Measurements from ENCODE around the gene DDX60.
"Not testable (repeated sequence)": the region's sequence is repeated elsewhere in the genome, so short reads cannot be mapped to it uniquely, and the experiment has no call there.

Gene DDX60

GRCh38 chr4:168285850-168286249 lies 32.7 kb downstream of the DDX60 start:
- DNase-seq: not testable (repeated sequence)

DNA sequence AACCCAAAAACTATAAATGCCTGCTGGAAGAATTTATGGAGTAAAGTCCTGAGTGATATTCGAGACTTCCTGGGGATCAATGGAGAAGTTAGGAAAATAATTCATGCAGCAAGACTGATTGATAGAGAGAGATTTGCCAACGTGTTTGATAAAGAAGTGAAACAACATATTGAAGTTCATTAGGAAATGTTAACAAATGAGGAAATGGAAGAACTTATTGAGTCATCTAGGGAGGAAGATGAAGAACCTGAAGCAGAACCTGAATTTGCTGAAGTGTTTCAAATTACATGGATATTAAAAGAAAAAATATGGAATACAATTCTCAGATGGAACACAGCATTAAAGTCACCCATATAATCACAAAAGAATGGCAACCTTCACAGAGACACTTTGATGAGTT lies 39.0 kb downstream of the DDX60 start:
- no peak for DNase-seq

- no peak for DNase-seq
Measured at GRCh38 chr4:168275836-168276235, 42.7 kb downstream of the DDX60 start.

DNA sequence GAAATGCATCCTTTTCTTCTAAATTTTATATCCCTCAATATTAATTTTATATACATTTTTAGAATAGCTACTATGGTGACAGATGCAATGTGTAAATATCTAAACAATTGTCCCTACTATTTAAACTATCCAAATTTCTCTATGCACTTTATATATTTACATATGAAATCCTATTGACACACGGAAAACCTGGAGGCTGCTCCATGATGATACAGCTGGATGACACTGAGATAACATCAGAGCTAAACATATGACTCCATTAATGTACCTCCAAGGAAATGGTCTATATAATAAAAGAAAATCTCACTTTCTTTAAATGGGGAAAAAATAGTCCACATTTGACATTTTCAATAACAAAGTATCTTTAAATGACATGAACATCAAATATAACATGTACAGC lies 43.7 kb downstream of the DDX60 start:
- no peak for DNase-seq

GRCh38 chr4:168273838-168274237 lies 44.7 kb downstream of the DDX60 start:
- DNase-seq: no peak

DNA sequence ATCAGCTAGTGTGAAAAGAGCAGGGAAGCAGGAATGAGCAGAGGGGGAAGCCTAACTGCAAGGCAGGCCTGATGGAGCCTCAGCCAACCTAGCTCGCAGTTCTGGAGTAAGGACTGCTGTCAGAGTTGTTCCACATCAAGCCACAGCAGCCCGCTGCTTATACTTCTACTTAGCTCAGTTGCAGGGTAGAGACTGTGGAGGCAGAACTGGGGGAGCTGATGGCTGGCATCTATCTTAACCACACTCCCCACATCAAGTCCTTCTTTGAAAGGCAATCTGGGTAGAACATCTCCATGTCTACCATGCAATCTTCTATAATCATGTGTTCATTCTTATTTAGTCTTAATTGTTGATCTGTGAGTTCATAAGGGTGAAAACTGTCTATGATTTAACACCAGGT lies 46.1 kb downstream of the DDX60 start:
- DNase-seq: no peak

GRCh38 chr4:168269896-168270295 lies 48.7 kb downstream of the DDX60 start:
- DNase-seq: no peak

GRCh38 chr4:168265327-168265726 lies 53.2 kb downstream of the DDX60 start:
- DNase-seq: no peak

DNA sequence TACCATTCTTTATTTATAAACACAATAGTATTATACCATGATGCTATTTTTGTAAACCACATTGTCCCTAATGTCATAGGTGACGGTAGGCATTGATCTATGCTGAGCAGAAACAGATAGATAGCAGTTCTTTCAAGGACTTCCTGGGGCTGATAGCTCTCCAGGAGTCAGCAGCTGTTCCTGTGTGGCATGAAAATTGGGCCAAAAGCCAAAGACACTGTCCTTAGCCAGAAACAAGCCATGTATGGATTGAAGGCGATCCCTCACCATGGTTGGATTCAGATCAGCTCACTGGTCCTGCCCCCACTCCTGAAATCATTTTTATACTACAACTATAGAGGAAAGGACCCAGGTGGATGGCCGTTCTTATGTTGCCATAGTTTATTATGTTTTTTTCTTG lies 53.6 kb downstream of the DDX60 start:
- DNase-seq: no peak

DNA sequence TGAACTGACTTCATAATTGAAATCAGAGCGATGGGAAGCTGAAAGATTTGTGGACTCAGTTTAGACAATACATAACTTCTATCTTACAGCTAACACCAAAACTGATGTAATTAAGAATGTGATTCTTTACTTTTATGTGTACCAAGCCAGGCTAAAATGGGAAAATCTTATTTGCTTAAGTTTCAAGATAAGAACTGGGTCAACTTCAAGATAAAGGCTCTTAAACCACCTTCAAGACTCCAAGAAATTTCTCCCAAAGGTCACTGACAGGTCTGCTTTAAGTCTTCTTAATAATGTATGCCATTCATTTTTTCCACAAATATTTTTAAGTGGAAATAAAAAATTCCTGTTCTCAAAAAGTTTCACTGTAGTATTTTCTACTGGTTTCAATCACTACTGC lies 55.5 kb downstream of the DDX60 start:
- DNase-seq: no peak

DNA sequence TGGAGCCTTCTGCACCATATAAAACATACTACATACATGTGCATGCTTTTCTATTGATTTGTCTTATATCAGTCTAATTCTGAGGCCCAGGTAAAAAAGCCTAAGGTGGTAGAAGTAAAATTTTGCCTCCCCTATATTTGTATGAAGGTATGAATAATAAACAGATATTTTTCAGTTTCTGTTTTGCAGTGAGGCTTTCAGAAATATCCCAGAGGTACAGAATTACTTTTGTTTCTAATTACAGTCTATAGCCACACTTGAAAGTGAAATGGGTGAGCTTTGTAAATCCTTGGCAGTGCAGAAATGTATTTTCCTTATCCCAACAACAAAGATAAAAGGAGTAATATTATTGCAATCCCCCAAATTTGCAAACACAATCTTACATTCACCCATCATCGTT lies 59.5 kb downstream of the DDX60 start:
- DNase-seq: no peak

GRCh38 chr4:168257768-168258167 lies 60.8 kb downstream of the DDX60 start:
- no peak for DNase-seq

- no peak for DNase-seq
Measured at GRCh38 chr4:168248176-168248710, 70.3 kb downstream of the DDX60 start.

DNA sequence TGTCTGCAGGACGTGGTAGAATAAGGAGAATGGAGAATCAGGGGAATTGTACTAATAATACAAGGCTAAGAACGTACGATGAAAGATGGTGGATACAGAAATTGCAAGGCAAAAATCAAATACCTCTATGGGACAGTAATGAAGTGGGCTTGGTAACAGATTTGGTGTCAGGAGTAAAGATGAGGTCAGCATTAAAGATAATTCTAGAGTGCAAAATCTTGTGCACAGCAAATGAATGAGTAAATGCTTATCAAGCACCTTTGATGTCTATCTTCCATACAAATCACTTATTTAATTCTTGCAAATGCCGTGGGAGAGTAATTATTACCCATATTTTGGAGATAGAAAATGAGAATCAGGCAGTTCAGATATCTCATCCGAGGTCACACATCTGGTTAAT lies 70.9 kb downstream of the DDX60 start:
- no peak for DNase-seq

DNA sequence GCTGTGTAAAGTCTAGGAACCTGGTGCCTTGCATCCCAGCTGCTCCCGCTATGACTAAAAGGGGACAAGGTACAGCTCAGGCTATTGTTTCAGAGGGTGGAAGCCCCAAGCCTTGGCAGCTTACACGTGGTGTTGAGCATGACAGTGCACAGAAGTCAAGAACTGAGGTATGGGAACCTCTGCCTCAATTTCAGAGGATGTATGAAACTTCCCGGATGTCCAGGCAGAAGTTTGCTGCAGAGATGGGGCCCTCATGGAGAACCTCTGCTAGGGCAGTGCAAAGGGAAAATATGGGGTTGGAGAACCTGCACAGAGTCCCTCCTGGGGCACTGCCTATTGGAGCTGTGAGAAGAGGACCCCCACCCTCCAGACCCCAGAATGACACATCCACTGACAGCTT lies 76.6 kb downstream of the DDX60 start:
- DNase-seq: no peak

DNA sequence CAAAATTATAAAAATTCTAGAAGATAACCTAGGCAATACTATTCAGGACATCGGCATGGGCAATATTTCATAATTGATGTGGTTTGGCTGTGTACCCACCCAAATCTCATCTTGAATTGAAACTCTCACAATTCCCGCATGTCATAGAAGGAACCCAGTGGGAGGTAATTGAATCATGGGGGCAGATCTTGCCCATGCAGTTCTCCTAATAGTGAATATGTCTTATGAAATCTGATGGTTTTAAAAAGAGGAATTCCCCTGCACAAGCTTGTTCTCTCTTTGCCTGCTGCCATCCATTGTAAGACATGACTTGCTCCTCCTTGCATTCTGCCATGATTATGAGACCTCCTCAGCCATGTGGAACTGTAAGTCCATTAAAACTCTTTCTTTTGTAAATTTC lies 77.7 kb downstream of the DDX60 start:
- DNase-seq: no peak

DNA sequence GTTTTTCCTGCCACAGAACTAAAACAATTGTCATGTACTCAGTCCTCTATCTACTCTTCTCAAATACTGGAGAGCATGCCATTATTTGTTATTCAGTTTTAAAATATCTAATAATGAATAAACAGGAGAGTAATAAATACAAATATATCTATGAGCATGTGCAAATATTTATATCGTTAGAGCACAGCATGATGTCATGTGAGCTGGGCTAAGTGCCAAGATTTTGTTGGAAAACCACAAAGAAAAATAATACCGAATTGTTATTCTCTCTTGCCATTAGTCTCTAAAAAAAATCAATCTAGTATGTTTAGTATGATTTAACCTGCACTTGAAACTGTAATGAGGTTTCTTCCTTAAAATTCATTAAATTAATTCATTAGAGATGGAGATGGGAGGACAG lies 97.3 kb downstream of the DDX60 start:
- DNase-seq: no peak

- DNase-seq: no peak
Measured at GRCh38 chr4:168220893-168221292, 97.7 kb downstream of the DDX60 start.

GRCh38 chr4:168218645-168219044 lies 99.9 kb downstream of the DDX60 start:
- DNase-seq: no peak

DNA sequence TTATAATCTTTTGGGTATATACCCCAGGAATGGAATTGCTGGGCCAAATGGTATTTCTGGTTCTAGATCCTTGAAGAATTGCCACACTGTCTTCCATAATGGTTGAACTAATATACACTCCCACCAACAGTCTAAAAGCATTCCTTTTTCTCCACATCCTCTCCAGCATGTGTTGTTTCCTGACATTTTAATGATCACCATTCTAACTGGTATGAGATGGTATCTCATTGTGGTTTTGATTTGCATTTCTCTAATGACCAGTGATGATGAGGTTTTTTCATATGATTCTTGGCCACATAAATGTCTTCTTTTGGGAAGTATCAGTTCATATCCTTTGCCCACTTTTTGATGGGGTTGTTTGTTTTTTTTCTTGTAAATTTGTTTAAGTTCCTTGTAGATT lies 105.0 kb downstream of the DDX60 start:
- not testable (repeated sequence) for DNase-seq

DNA sequence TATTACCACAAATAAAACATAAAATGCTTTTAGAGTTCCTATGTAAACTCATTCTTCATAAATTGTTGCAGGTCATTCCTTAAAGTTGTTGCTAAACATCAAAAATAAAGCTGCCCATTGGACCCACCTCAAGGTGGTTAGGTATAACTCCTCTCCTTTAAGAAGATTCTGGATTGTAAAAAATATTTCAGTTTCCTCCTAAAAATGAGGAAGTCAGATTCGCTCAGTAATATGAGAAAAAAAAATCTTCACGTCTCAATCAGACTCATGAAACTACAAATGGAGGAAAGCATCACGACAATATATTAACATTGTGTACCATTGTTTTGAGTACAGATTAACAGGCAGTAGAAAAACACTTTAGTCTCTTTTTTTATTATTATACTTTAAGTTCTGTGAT lies 105.9 kb downstream of the DDX60 start:
- DNase-seq: no peak

DNA sequence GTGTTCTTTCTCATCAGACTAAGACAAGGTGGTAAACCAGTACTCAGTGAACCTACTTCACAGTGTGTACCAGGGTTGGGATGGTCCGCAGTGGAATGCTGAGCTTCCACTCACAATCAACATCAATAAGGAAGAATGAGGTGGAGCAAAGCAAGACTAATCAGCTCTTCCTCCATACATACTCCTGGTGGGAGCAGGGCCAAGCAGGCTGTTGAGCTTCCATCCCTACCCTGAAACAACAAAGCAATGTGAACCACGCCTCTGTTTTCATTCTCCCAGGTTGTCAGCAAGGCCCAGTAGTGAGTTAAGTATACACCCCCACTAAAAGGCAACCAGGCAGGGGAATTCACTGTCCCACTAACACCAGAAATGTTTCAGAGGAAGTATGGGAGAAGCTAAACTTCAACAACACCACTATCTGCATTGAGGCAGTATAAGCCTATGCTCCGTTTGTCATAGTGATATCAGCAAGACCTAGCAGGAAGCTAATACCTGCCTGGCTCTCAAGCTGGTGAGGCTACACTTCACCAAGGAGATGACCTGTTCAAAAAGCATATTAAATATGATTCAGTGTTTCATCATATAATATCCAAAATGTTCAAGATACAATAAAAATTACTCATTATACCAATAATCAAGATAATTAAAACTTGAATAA lies 109.5 kb downstream of the DDX60 start:
- DNase-seq: no peak

- no peak for DNase-seq
Measured at GRCh38 chr4:168203233-168203911, 115.2 kb downstream of the DDX60 start.

DNA sequence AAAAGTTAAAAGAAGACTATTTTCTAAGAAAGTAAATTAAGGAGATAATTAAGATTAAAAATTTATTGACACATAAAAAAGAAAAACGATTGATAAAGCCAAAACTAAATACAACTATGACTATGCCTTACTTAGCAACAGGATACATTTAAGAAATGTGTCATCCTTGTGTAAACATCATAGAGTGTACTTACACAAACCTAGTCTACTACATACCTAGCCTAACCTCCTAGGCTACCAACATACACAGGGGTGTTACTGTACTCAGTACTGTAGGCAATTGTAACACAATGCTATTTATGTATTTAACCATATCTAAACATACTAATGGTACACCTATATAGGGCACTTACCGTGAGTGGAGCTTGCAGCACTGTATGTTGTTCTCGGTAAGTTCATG lies 117.9 kb downstream of the DDX60 start:
- no peak for DNase-seq

Data from CD4-positive, alpha-beta T cell treated with Interleukin-4 for 4 hours (primary cell).